Measurements from ENCODE around the gene MAPKAP1.

MAPKAP1 gene

DNA sequence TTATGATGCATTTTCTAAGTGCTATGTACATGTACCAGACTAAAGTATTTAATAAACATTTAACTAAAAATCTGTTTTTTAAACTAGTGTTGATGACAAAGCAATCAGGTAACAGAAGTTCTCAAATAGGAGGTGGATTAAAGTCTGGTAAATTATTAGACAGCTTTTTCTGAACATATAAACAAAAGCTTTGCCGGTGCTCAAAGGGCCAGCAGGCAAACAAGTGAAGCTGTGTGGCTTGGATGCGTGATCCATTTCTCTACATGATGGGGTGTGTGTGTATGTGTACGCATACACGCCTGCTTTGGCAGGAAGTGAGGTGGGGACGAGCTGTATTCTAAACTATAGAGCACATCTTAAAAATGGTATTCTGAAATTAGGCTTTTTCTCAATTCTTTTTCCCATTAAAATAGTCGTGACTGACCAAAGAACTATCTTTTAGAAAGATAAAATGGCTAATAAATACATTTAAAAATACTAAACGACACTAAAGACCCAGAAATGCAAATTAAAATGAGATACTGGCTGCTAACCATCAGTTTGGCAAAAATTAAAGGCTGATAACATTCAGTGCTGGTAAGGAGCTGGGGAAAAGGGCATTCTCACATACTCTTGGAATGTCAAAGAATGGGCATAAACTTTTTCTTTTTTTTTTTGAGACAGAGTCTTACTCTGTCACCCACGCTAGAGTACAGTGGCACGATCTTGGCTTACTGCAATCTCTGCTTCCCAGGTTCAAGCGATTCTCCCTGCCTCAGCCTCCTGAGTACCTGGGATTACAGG, 174.0 kb downstream of the MAPKAP1 start:
- no peak for DNase-seq

GRCh38 chr9:125532412-125532811, 174.6 kb downstream of the MAPKAP1 start:
- DNase-seq = no peak

- no peak for DNase-seq
These were observed 177.2 kb downstream of the MAPKAP1 start for GRCh38 chr9:125529589-125530515.

GRCh38 chr9:125529107-125529506, 177.9 kb downstream of the MAPKAP1 start:
- DNase-seq = no peak

DNA sequence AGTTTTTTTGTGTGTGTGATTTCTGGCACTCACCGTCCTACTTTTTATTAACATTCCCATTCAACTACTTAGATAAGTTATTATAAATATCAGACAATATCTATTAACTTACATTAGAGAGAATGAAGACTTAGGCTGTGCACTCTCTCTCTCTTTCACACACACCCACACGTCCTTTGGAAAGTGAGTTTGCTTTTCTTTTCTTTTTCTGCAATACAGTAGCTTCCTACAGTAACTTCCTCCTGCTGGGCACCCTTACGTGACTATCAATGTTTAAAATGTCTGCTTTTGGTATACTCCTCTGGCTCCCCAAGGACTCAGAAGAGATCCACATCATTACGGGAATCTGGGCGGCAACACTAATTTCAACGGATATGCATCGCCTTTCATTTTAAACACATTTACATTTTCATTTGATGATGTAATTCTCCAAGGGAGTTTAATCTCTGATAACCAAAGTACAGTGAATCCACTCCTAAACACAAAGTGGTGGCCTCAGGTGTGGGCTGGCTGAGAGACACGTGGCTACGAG, 179.5 kb downstream of the MAPKAP1 start:
- DNase-seq = no peak

DNA sequence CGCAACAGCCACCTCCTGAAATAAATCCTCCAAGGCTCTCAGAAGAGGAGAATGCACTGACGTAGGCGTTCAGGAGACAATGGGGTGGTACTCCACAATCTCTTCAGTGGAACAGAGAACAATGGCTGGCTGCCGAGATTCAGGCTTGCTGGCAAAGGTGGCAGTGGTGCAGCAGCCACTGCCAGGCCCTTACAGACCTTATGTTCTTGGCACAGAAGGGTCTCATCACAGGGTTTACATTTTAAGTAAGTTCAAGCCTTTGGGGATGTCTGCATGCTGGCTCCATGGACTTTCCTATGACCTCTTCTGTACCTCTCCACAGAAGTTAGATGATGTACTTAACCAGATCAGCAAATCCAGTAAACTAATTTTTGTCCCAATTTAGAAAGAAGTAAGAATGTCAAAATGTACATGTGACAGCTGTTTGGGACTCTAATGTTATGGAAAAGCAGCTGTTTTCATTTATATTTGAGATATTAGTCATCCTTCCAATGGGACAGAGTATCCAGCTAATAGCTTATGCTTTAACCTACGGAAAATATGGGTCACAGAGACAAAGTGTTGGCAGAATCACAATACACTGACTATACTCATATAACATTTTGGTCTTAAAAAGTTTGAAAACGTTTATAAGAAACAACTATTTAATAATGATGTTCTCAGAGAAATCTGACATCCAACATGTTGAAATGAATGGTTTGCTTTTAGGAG, 180.9 kb downstream of the MAPKAP1 start:
- no peak for DNase-seq

DNA sequence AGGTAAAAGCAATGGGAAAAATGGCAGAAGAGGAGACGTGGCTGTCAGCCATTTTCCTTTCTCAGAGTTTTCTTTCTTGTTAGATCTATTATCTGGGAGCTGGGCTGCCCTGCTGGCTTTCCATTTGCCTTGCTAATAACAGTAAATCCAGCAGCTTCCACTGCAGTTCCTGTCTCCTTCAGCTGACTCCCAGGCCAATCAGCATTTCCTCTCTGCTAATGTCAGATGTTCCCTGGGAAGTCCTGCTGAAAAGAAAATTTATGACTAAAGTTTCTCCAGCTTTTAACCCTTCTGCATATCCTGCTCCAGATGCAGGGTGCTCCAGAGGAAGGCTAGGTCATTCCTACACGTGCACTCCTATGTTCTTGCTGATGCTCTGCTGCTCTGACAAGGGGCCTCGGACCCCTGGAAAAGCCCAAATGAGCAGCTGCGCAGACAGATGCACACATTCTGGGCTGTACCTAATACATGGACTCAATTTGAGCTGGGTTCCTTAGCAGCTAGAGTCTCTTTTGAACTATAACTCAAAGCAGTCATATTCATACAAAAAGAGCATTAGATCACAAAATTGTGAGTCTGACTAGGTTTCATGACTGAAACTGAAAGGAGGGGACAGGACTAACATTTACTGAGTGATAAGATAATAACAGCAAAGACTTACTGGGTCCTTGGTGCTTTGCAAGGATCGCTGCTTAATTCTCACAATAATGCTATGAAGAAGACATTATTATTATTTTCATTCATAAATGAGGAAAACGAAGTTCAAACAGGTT, 182.2 kb downstream of the MAPKAP1 start:
- peak in 1 of 2 experiments; percentile 9 for DNase-seq

GRCh38 chr9:125523681-125524080, 183.3 kb downstream of the MAPKAP1 start:
- DNase-seq = no peak

GRCh38 chr9:125522328-125522725, 184.7 kb downstream of the MAPKAP1 start:
- no peak for DNase-seq

GRCh38 chr9:125521462-125522327, 185.3 kb downstream of the MAPKAP1 start:
- peak; percentile 85 to 96 for DNase-seq

- DNase-seq = no peak
These were observed 187.3 kb downstream of the MAPKAP1 start for GRCh38 chr9:125519734-125520133.

- no peak for DNase-seq
These were observed 189.4 kb downstream of the MAPKAP1 start for GRCh38 chr9:125517577-125517976.

DNA sequence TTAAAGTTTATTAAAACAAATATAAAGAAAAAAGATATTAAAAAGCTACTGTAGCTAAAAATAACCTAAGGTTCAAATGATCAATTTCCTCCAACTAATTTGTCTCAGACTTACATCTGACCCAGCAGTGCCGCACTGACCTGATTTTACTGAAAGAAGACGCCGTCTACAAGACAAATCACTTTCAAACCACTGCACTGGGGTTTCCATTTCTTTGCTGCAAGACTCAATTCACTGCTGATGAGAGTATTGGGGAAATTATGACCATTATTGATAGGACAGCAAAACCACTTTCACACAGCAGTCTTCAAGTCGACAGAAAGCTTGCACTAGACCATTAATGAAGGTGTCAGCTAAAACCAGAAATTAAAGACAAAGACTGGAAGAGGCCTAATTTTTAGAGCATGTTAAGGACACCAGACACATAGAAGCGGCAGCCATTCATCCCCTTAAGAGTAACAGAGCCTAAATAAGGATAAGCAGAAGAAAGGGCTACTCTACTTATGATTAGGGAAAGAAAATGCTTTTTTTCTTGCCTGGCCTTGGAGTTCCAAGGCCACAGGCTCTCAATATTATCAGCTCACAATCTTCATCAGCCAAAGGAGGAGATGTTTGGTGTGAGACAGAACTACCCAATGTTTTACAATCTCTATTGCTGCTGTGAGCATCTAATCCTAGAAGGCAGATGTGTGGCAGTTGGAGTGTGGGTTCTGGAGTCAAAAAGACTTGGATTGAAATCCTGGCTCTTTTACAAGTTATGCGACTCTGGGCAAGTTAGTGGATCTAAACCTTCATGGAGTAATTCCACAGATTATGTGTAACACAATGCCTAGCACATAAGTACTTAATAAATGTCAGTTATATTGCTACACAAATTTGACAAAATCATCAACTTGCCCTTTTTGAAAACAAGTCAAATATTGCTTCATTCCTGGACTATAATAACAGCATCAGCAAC, 190.7 kb downstream of the MAPKAP1 start:
- DNase-seq = no peak

DNA sequence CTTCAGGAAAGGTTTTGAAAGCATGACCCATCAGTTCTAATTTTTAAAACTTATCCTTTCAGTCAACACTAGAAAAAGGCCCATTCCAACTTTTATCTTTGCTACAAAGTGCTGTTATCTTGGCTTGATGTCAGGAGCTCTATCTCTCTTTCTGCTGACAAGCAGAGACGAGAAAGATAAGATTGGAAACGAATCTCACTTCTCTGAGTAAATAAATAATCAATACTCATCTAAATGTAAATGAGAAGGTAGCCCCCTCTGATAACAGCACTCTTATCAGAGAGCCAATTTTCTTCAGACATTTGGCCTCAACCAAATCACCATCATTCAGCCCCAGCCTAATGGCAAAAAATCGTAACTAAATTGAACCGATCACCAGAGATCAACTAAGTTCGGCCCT, 191.7 kb downstream of the MAPKAP1 start:
- DNase-seq = no peak

DNA sequence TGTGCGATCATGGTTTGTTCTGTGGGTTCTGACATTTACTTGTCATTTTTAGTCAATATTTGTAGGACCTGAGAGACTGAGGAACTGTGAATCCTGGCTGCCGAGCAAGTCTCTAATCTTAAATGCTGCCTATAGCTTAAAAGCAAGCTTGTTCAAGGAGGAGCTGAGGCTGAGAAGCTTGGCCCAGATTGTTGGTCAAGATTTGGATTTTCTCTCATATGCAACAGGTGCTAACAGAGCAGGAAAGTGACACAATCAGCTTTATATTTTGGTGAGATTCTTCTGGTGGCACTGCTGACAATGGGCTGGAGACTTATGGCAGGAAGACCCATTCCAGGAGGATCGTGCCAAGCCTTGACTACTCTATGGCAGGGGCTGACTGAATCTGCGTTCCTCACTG, 192.5 kb downstream of the MAPKAP1 start:
- no peak for DNase-seq

GRCh38 chr9:125513668-125514413, 193.2 kb downstream of the MAPKAP1 start:
- DNase-seq = peak; percentile 46 to 87

DNA sequence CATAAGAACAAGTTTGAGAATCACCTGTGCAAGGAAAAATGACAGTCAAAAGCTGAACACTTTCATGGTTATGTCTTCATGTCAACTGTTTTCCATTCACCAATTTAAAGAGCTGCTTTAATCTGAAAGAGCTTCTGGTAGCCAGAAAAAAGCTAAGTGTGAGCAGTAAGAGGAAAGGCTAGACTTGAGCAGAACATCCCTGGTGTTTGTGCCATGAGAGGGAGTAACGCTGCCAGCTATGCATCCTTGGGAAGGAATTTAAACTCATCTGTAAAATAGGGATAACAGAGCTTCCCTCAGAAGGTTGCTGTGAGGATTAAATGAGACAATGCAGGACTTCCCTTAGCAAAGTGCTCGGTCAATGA, 193.7 kb downstream of the MAPKAP1 start:
- no peak for DNase-seq

- DNase-seq = no peak
These were observed 195.0 kb downstream of the MAPKAP1 start for GRCh38 chr9:125511789-125512660.

Measured in SW 1271 (cell line).